ENCODE data around the gene SH3RF2. TPM values are rescaled to one million over a fixed set of nuclear protein-coding genes. Genes with fewer than 3 reads are reported as not detected.

SH3RF2 gene
- total RNA-seq, 2 donors from 2014 or later, result 2.6 to 3.2 TPM

DNA sequence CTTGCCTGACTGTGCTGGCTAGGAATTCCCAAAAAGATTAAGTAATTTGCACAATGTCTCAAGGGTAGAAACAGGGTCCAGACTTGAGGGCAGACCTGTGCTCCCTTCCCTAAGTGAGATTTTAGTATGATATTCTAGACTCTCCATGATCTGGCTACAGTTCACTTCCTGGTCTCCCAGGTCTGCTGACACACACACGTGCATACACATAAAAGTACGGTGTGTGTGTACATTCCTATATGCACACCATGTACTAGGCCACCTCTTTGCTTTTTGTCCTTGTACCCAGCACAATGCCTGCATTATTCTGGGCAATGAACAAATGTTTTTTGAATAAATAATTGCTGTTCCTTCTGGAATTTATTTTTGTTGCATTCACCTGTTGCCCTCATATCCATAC lies 83.7 kb downstream of the SH3RF2 start:
- Histone ChIP-seq H3K9ac (ENCODE audit: extremely low read depth, low read length, poor library complexity, severe bottlenecking) (no peak overlapping the region), H3K4me1 (ENCODE audit: control insufficient read depth, insufficient read depth, low read length) (peaks cover 2% of the 10 kb centered on the region), H3K27me3 (ENCODE audit: control insufficient read depth, insufficient read depth, low read length, poor library complexity, severe bottlenecking) (no peaks in the 10 kb centered on the region), H3K4me3 (ENCODE audit: low read length) (no peak overlapping the region), H3K36me3 (ENCODE audit: control insufficient read depth, insufficient read depth, low read length) (no peaks in the 10 kb centered on the region), H3K9me3 (ENCODE audit: control insufficient read depth, low read length) (no peaks in the 10 kb centered on the region), H3K27ac (ENCODE audit: low read depth, low read length) (no peak overlapping the region)
- Mint-ChIP-seq H3K36me3 (ENCODE audit: low read depth) (no peaks in the 10 kb centered on the region), H3K27ac (no peak overlapping the region), H3K4me3 (no peak overlapping the region), H3K4me1 (peaks cover 6% of the 10 kb centered on the region), H3K27me3 (ENCODE audit: insufficient read depth) (no peaks in the 10 kb centered on the region), H3K9me3 (no peaks in the 10 kb centered on the region)
- no peak for TF ChIP-seq CTCF (conservative IDR thresholded peaks at IDR 0.05)
- no peak for DNase-seq
- 93 to 100% methylated on average over 2 of the region's 2 CpGs for WGBS, 2 experiments (ENCODE audit: insufficient coverage in 1 of 2, insufficient read length in 1 of 2)

DNA sequence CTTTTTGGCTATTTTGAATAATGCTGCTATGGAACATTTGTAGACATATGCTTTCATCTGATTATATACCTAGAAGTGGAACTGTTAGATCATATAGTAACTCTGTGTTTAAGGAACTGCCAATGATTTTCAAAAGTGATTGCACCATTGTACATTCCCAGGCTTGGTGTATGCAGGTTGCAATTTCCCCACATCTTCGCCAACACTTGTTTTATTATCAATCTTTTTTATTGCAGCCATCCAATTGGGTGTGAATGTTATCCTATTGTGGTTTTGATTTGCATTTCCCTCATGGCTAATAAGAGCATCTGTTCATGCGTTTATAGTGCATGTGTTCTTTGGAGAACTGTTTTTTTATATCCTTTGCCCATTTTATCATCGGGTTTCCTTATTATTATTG lies 87.7 kb downstream of the SH3RF2 start:
- Mint-ChIP-seq H3K4me1 (peaks cover 29% of the 10 kb centered on the region), H3K27me3 (ENCODE audit: insufficient read depth) (peaks cover 10% of the 10 kb centered on the region), H3K9me3 (no peaks in the 10 kb centered on the region), H3K27ac (no peak overlapping the region), H3K4me3 (no peak overlapping the region), H3K36me3 (ENCODE audit: low read depth) (no peaks in the 10 kb centered on the region)
- H3K4me3 ChIP-seq (ENCODE audit: low read length), result no peak overlapping the region
- peaks cover 6% of the 10 kb centered on the region for H3K4me1 ChIP-seq (ENCODE audit: control insufficient read depth, insufficient read depth, low read length)
- H3K9me3 ChIP-seq (ENCODE audit: control insufficient read depth, low read length), result no peaks in the 10 kb centered on the region
- no peaks in the 10 kb centered on the region for H3K27me3 ChIP-seq (ENCODE audit: control insufficient read depth, insufficient read depth, low read length, poor library complexity, severe bottlenecking)
- 98% methylated on average over 3 of the region's 3 CpGs; no CpG with 5 or more reads in 1 of the 2 experiments for WGBS, 2 experiments (ENCODE audit: insufficient coverage in 1 of 2, insufficient read length in 1 of 2)
- no peak overlapping the region for H3K9ac ChIP-seq (ENCODE audit: extremely low read depth, low read length, poor library complexity, severe bottlenecking)
- no peak for DNase-seq
- H3K27ac ChIP-seq (ENCODE audit: low read depth, low read length), result no peak overlapping the region
- no peaks in the 10 kb centered on the region for H3K36me3 ChIP-seq (ENCODE audit: control insufficient read depth, insufficient read depth, low read length)
- no peak for TF ChIP-seq CTCF (conservative IDR thresholded peaks at IDR 0.05)

DNA sequence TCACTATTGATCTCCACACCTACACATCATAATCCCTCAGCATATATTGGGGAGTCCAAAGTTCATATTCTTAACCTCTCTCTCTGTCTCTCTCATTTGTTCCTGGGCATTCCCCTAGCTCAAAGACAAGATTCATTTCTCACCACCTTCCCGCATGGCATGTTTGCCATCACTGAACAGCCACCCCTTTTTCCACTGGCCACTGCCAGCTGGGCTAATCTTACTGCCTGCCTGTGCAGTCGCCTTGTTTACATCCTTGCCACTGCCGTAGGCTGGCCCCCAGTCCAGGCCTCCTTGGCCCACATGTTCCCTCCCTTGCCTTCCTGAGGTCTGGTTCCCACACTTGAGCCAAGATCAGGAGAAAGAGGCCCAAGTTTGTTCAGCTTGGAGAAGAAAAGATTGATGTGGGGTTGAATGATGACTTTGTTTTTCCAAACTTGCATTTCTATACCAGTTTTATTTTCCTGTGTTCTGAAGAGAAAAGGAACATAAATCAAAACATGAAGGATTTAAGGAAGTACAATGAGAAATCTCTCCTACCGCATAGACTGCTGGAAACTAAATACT lies 88.8 kb downstream of the SH3RF2 start:
- no peaks in the 10 kb centered on the region for H3K27me3 ChIP-seq (ENCODE audit: control insufficient read depth, insufficient read depth, low read length, poor library complexity, severe bottlenecking)
- no peak overlapping the region for H3K9ac ChIP-seq (ENCODE audit: extremely low read depth, low read length, poor library complexity, severe bottlenecking)
- 90 to 94% methylated on average over 3 to 4 of the region's 4 CpGs for WGBS, 2 experiments (ENCODE audit: insufficient coverage in 1 of 2, insufficient read length in 1 of 2)
- no peaks in the 10 kb centered on the region for H3K9me3 ChIP-seq (ENCODE audit: control insufficient read depth, low read length)
- peaks cover 16% of the 10 kb centered on the region for H3K4me1 ChIP-seq (ENCODE audit: control insufficient read depth, insufficient read depth, low read length)
- H3K36me3 Mint-ChIP-seq (ENCODE audit: low read depth), result no peaks in the 10 kb centered on the region
- H3K36me3 ChIP-seq (ENCODE audit: control insufficient read depth, insufficient read depth, low read length), result no peaks in the 10 kb centered on the region
- H3K4me3 ChIP-seq (ENCODE audit: low read length), result no peak overlapping the region
- DNase-seq, result no peak
- H3K27ac ChIP-seq (ENCODE audit: low read depth, low read length), result no peak overlapping the region
- peak overlapping the region; percentile 28 for H3K27ac Mint-ChIP-seq
- H3K4me3 Mint-ChIP-seq, result no peak overlapping the region
- no peaks in the 10 kb centered on the region for H3K9me3 Mint-ChIP-seq
- peaks cover 10% of the 10 kb centered on the region for H3K27me3 Mint-ChIP-seq (ENCODE audit: insufficient read depth)
- no peak for TF ChIP-seq CTCF (conservative IDR thresholded peaks at IDR 0.05)
- H3K4me1 Mint-ChIP-seq, result peaks cover 38% of the 10 kb centered on the region

All from endodermal cell (in vitro differentiated cells).